HG03571 (cell line): ENCODE results near the gene OTUB1.
"Not testable (repeated sequence)": the region's sequence is repeated elsewhere in the genome, so short reads cannot be mapped to it uniquely, and the experiment has no call there.

ENCODE experiments used
- ATAC-seq: cut with Tn5 transposase; IDR thresholded peaks from one replicate; pipeline ENCODE4 v1.9.1; 2021; ENCODE audit not compliant: unreplicated experiment

OTUB1 gene

GRCh38 chr11:64042301-64042700 lies 56.1 kb downstream of the OTUB1 start:
- no peak for ATAC-seq

GRCh38 chr11:64043545-64043944 lies 57.3 kb downstream of the OTUB1 start:
- ATAC-seq = no peak

- no peak for ATAC-seq
Observed at GRCh38 chr11:64044730-64045393, 58.6 kb downstream of the OTUB1 start.

- ATAC-seq = no peak
Observed at GRCh38 chr11:64045700-64046099, 59.5 kb downstream of the OTUB1 start.

- ATAC-seq = not testable (repeated sequence)
Observed at GRCh38 chr11:64047373-64047772, 61.1 kb downstream of the OTUB1 start.
